HG03095 (cell line): ENCODE measurements around the gene R3HDM2.
A peak's percentile ranks its signal among the peaks of the same experiment; 100 is the strongest.
"Not testable (repeated sequence)": the region's sequence is repeated elsewhere in the genome, so short reads cannot be mapped to it uniquely, and the experiment has no call there.

Experiments used
- ATAC-seq: cut with Tn5 transposase; IDR thresholded peaks from one replicate; pipeline ENCODE4 v1.9.1; 2021; ENCODE audit warnings: moderate library complexity; ENCODE audit not compliant: unreplicated experiment

The R3HDM2 gene

GRCh38 chr12:57454213-57454565 lies 23.3 kb upstream of the R3HDM2 start:
- ATAC-seq, result no peak

GRCh38 chr12:57452937-57453509 lies 22.2 kb upstream of the R3HDM2 start:
- ATAC-seq, result no peak

- no peak for ATAC-seq
Observed at GRCh38 chr12:57452181-57452936, 21.5 kb upstream of the R3HDM2 start.

- no peak for ATAC-seq
Observed at GRCh38 chr12:57451233-57451778, 20.5 kb upstream of the R3HDM2 start.

- no peak for ATAC-seq
Observed at GRCh38 chr12:57450057-57450456, 19.2 kb upstream of the R3HDM2 start.

GRCh38 chr12:57449375-57449774 lies 18.5 kb upstream of the R3HDM2 start:
- no peak for ATAC-seq

GRCh38 chr12:57448669-57449068 lies 17.8 kb upstream of the R3HDM2 start:
- ATAC-seq, result no peak

GRCh38 chr12:57446292-57446960 lies 15.6 kb upstream of the R3HDM2 start:
- ATAC-seq, result no peak

GRCh38 chr12:57444744-57445143 lies 13.9 kb upstream of the R3HDM2 start:
- no peak for ATAC-seq

- ATAC-seq, result not testable (repeated sequence)
Observed at GRCh38 chr12:57444337-57444736, 13.5 kb upstream of the R3HDM2 start.

- no peak for ATAC-seq
Observed at GRCh38 chr12:57441846-57442427, 11.1 kb upstream of the R3HDM2 start.

GRCh38 chr12:57441393-57441792 lies 10.6 kb upstream of the R3HDM2 start:
- not testable (repeated sequence) for ATAC-seq

GRCh38 chr12:57439762-57440266 lies 9.0 kb upstream of the R3HDM2 start:
- ATAC-seq, result no peak

GRCh38 chr12:57438400-57438799 lies 7.6 kb upstream of the R3HDM2 start:
- no peak for ATAC-seq

- no peak for ATAC-seq
Observed at GRCh38 chr12:57435293-57435692, 4.5 kb upstream of the R3HDM2 start.

- ATAC-seq, result no peak
Observed at GRCh38 chr12:57434517-57435223, 3.8 kb upstream of the R3HDM2 start, which contains the start of gene INHBC. Gene INHBC, plus strand, starts transcription at chr12:57434784. Its CDS starts 103 bp downstream, at chr12:57434887.

- no peak for ATAC-seq
Observed at GRCh38 chr12:57433370-57433769, 2.5 kb upstream of the R3HDM2 start.

- no peak for ATAC-seq
Observed at GRCh38 chr12:57431654-57432188, 878 bp upstream of the R3HDM2 start.

- peak; percentile 39 for ATAC-seq
Observed at GRCh38 chr12:57430112-57430930, 522 bp downstream of the R3HDM2 start.
